HEK293 (cell line): ENCODE measurements around the gene GID8.

Experiments
- ZNF239 ChIP-seq: fragments of 450-650 bp; formaldehyde crosslinking; IDR thresholded peaks from 2 replicates; pipeline ENCODE4 v1.5.1; 2016; ENCODE audit warnings: missing biosample characterization, missing genetic modification characterization
- ZNF404 ChIP-seq: fragments of 450-650 bp; formaldehyde crosslinking; IDR thresholded peaks from 2 replicates; pipeline ENCODE4 v1.5.1; 2017; ENCODE audit warnings: missing biosample characterization, missing genetic modification characterization
- TF ChIP-seq, protein P1 (sequence below): fragments of 450-650 bp; formaldehyde crosslinking; IDR thresholded peaks from 2 replicates; pipeline ENCODE4 v1.5.1; 2016; ENCODE audit warnings: missing biosample characterization, missing genetic modification characterization, borderline replicate concordance
- TF ChIP-seq, protein P2 (sequence below): fragments of 450-650 bp; formaldehyde crosslinking; IDR thresholded peaks from 2 replicates; pipeline ENCODE4 v1.5.1; 2016; ENCODE audit warnings: missing biosample characterization, missing genetic modification characterization
- TF ChIP-seq, protein P3 (sequence below): fragments of 450-650 bp; formaldehyde crosslinking; IDR thresholded peaks from 2 replicates; pipeline ENCODE4 v1.5.1; 2016; ENCODE audit warnings: missing biosample characterization, missing genetic modification characterization

DNA sequence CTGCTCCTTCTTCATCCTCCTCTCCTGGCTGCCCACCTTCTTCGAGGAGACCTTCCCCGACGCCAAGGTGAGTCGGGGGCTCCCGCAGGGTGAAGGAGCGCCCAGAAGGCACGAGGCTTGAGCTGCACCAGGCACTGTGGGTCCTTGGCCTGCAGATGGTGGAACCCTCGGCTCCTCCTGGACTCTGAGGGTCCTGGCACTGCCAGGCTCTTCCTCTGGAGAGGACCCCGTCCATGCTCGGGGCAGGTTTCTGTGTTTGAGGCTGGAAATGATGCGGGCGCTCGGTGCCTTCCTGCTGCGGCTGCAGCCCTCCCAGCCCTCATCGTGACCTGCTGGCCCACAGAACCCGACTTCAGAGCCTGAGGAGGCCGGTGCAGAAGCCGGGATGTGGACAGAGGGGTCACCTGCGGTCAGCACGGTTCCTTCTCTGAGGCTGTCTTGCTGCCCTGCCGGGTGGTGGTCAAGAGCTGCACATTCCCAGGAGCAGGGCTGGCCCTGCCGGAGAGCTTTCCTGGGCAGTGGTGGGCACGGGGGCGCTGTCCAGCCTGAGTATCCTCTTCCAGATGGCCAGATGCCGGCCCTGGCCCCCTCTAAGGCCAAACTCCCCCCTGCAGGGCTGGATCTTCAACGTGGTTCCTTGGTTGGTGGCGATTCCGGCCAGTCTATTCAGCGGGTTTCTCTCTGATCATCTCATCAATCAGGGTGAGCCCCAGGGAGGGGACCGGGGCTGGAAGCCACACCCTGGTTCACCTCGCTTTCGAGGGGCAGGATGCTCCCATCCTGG is 25.9 kb downstream of the GID8 start:
- TF ChIP-seq ZNF404 (tag by site-specific recombination) (no peak), ZNF239 (no peak)
- TF ChIP-seq, protein P1, sequence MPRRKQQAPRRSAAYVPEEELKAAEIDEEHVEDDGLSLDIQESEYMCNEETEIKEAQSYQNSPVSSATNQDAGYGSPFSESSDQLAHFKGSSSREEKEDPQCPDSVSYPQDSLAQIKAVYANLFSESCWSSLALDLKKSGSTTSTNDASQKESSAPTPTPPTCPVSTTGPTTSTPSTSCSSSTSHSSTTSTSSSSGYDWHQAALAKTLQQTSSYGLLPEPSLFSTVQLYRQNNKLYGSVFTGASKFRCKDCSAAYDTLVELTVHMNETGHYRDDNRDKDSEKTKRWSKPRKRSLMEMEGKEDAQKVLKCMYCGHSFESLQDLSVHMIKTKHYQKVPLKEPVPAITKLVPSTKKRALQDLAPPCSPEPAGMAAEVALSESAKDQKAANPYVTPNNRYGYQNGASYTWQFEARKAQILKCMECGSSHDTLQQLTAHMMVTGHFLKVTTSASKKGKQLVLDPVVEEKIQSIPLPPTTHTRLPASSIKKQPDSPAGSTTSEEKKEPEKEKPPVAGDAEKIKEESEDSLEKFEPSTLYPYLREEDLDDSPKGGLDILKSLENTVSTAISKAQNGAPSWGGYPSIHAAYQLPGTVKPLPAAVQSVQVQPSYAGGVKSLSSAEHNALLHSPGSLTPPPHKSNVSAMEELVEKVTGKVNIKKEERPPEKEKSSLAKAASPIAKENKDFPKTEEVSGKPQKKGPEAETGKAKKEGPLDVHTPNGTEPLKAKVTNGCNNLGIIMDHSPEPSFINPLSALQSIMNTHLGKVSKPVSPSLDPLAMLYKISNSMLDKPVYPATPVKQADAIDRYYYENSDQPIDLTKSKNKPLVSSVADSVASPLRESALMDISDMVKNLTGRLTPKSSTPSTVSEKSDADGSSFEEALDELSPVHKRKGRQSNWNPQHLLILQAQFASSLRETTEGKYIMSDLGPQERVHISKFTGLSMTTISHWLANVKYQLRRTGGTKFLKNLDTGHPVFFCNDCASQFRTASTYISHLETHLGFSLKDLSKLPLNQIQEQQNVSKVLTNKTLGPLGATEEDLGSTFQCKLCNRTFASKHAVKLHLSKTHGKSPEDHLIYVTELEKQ, result no peak
- TF ChIP-seq, protein P2, sequence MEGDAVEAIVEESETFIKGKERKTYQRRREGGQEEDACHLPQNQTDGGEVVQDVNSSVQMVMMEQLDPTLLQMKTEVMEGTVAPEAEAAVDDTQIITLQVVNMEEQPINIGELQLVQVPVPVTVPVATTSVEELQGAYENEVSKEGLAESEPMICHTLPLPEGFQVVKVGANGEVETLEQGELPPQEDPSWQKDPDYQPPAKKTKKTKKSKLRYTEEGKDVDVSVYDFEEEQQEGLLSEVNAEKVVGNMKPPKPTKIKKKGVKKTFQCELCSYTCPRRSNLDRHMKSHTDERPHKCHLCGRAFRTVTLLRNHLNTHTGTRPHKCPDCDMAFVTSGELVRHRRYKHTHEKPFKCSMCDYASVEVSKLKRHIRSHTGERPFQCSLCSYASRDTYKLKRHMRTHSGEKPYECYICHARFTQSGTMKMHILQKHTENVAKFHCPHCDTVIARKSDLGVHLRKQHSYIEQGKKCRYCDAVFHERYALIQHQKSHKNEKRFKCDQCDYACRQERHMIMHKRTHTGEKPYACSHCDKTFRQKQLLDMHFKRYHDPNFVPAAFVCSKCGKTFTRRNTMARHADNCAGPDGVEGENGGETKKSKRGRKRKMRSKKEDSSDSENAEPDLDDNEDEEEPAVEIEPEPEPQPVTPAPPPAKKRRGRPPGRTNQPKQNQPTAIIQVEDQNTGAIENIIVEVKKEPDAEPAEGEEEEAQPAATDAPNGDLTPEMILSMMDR (tag by site-specific recombination), result no peak
- TF ChIP-seq, protein P3, sequence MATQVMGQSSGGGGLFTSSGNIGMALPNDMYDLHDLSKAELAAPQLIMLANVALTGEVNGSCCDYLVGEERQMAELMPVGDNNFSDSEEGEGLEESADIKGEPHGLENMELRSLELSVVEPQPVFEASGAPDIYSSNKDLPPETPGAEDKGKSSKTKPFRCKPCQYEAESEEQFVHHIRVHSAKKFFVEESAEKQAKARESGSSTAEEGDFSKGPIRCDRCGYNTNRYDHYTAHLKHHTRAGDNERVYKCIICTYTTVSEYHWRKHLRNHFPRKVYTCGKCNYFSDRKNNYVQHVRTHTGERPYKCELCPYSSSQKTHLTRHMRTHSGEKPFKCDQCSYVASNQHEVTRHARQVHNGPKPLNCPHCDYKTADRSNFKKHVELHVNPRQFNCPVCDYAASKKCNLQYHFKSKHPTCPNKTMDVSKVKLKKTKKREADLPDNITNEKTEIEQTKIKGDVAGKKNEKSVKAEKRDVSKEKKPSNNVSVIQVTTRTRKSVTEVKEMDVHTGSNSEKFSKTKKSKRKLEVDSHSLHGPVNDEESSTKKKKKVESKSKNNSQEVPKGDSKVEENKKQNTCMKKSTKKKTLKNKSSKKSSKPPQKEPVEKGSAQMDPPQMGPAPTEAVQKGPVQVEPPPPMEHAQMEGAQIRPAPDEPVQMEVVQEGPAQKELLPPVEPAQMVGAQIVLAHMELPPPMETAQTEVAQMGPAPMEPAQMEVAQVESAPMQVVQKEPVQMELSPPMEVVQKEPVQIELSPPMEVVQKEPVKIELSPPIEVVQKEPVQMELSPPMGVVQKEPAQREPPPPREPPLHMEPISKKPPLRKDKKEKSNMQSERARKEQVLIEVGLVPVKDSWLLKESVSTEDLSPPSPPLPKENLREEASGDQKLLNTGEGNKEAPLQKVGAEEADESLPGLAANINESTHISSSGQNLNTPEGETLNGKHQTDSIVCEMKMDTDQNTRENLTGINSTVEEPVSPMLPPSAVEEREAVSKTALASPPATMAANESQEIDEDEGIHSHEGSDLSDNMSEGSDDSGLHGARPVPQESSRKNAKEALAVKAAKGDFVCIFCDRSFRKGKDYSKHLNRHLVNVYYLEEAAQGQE (tag by site-specific recombination), result 0 out of 2 replicates have a peak, but pooled peaks have one; percentile 31
